Activated T-cell treated with anti-CD3 and anti-CD28 coated beads, Interleukin-2, amount 50 U/mL, for 4 hours (primary cell): Measurements from ENCODE around the gene COL4A1. TPM values are rescaled to one million over a fixed set of nuclear protein-coding genes. Genes with fewer than 3 reads are reported as not detected.

Source experiments
- ATAC-seq, 2 donors: fragments of 200-7000 bp; cut with Tn5 transposase; one replicate each; pipeline ENCODE4 v1.10.0; 2021
- DNase-seq: peaks from one replicate; pipeline ENCODE4 v3.0.0-alpha.2; 2020
- H3K27me3 Mint-ChIP-seq: one replicate; pipeline ENCODE4 v1.8.0; 2021; ENCODE audit warnings: low read depth, mixed read lengths
- H3K36me3 Mint-ChIP-seq: one replicate; pipeline ENCODE4 v1.8.0; 2022; ENCODE audit warnings: mixed read lengths; ENCODE audit not compliant: insufficient read depth
- H3K4me1 Mint-ChIP-seq: one replicate; pipeline ENCODE4 v1.8.0; 2021; ENCODE audit warnings: low read depth, mixed read lengths
- H3K4me3 Mint-ChIP-seq: one replicate; pipeline ENCODE4 v1.8.0; 2021; ENCODE audit warnings: mild to moderate bottlenecking, moderate library complexity, mixed read lengths
- H3K9me3 Mint-ChIP-seq: one replicate; pipeline ENCODE4 v1.8.0; 2021; ENCODE audit warnings: mixed read lengths
- total RNA-seq, 3 donors: library from RNA; stranded (reverse); gene quantifications; one replicate each; pipeline ENCODE4 v1.2.1, GENCODE V29; 2021

The COL4A1 gene
- total RNA-seq, 3 donors from 2014 or later = 0.42 to 0.66 (median 0.54) TPM

DNA sequence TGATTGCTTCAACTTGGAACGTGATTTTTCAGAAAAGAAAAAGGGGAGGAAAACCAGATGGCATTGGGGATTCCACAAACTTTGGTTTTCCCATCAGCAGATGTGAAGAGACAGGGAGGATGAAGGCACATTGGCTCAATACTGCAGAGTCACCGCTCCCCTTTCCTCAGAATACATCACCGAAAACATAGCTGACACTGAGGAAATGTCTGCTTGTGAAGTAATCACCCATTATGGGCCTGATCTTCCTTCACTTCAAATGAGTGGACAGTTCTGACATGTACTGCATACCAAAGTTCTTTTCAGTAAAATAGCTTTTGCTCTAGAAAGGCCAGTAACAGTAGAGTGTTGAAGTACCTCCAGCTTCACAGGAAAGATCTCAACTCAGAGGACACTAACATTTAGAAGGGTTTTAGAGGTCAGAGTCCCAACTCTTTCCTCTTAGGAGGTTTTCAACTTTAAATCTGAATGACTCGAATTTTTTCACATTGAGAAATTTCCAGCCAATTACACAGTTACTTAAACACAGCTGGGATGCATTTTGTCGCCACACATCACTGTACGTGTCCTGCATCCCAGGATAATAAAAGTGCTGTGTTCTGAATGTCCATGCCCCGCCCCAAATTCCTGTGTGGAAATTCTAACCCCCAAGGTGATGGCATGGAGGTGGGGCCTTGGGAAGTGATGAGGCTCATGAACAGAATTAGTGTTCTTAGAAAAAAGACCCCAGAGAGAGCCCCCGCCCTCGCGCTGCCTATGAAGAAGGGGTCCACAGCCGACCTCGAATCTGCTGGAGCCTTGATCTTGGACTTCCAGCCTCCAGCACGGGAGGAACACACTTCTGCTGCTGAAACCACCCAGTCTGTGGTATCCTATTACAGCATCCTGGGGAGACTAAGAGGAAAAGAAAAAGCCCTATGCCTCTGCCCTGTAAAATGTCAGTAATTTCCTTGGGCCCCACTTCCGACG lies 77.7 kb downstream of the COL4A1 start:
- no peak overlapping the region for H3K4me3 Mint-ChIP-seq
- no peak for DNase-seq
- no peaks in the 10 kb centered on the region for H3K36me3 Mint-ChIP-seq
- H3K9me3 Mint-ChIP-seq = no peaks in the 10 kb centered on the region
- peaks cover 20% of the 10 kb centered on the region for H3K27me3 Mint-ChIP-seq
- ATAC-seq = no peak
- H3K4me1 Mint-ChIP-seq = no peaks in the 10 kb centered on the region

- ATAC-seq (no peak), DNase-seq (no peak)
- Mint-ChIP-seq H3K4me3 (no peak overlapping the region), H3K9me3 (no peaks in the 10 kb centered on the region), H3K36me3 (no peaks in the 10 kb centered on the region), H3K27me3 (peaks cover 10% of the 10 kb centered on the region), H3K4me1 (no peaks in the 10 kb centered on the region)
Measured at GRCh38 chr13:110227864-110228643, 78.9 kb downstream of the COL4A1 start.

GRCh38 chr13:110227416-110227815 lies 79.5 kb downstream of the COL4A1 start:
- DNase-seq (no peak), ATAC-seq (no peak)
- Mint-ChIP-seq H3K4me3 (no peak overlapping the region), H3K4me1 (no peaks in the 10 kb centered on the region), H3K9me3 (no peaks in the 10 kb centered on the region), H3K27me3 (peaks cover 9% of the 10 kb centered on the region), H3K36me3 (no peaks in the 10 kb centered on the region)

DNA sequence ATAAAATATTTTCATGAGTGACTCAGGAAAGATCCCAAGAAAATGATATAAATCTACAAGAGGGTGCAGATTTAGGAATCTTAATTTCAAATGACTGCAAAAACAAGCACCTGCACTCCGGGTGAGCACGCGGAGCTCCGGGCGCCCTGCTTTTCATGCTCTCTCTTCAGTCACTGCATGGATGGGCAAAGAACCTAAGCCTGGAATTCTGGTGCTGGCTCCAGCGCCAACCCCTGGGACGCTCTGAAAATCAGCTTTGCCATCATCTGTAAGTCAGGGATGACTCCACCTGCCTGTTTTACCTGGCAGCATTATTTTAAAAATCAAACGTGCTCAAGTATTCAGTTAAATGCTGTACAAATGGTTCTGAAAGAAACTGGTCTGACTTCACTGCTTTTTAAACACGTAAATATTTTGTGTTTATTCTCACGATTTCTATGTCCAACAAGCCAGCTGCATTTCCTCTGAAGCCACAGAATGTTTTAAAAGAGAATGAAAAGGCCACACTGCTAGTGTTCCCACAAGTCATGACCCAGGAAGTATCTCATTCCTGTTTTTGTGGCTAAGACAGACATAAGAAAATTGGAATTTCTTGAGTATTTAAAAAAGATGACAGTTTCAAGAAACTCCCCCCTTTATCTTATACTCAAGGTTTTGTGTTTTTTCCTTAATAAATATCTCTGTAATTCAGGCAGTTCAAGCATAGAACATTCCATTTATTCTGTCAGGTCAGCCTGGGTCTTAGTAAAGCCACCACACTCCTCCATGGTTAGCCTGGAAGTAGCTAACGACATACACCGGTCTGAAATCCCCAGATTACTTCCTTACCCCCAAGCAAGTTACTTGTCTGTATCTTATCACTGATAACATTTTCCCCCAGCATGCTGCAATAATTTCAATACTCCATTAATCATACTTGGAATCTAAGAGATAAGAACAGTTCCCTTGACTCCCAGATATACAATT lies 81.1 kb downstream of the COL4A1 start:
- H3K4me3 Mint-ChIP-seq = no peak overlapping the region
- H3K27me3 Mint-ChIP-seq = peaks cover 6% of the 10 kb centered on the region
- no peaks in the 10 kb centered on the region for H3K9me3 Mint-ChIP-seq
- ATAC-seq (no peak), DNase-seq (no peak)
- H3K36me3 Mint-ChIP-seq = no peaks in the 10 kb centered on the region
- H3K4me1 Mint-ChIP-seq = no peaks in the 10 kb centered on the region

GRCh38 chr13:110225003-110225402 lies 82.0 kb downstream of the COL4A1 start:
- no peaks in the 10 kb centered on the region for H3K36me3 Mint-ChIP-seq
- H3K27me3 Mint-ChIP-seq = peaks cover 4% of the 10 kb centered on the region
- no peaks in the 10 kb centered on the region for H3K4me1 Mint-ChIP-seq
- no peak overlapping the region for H3K4me3 Mint-ChIP-seq
- ATAC-seq (no peak), DNase-seq (no peak)
- H3K9me3 Mint-ChIP-seq = no peaks in the 10 kb centered on the region

- ATAC-seq (no peak), DNase-seq (no peak)
- Mint-ChIP-seq H3K36me3 (no peaks in the 10 kb centered on the region), H3K9me3 (no peaks in the 10 kb centered on the region), H3K4me1 (no peaks in the 10 kb centered on the region), H3K4me3 (no peak overlapping the region), H3K27me3 (peaks cover 1% of the 10 kb centered on the region)
Measured at GRCh38 chr13:110224519-110224918, 82.4 kb downstream of the COL4A1 start.

- Mint-ChIP-seq H3K27me3 (peaks cover 1% of the 10 kb centered on the region), H3K9me3 (no peaks in the 10 kb centered on the region), H3K4me3 (no peak overlapping the region), H3K36me3 (no peaks in the 10 kb centered on the region), H3K4me1 (no peaks in the 10 kb centered on the region)
- ATAC-seq (no peak), DNase-seq (no peak)
Measured at GRCh38 chr13:110221406-110222117, 85.4 kb downstream of the COL4A1 start.

DNA sequence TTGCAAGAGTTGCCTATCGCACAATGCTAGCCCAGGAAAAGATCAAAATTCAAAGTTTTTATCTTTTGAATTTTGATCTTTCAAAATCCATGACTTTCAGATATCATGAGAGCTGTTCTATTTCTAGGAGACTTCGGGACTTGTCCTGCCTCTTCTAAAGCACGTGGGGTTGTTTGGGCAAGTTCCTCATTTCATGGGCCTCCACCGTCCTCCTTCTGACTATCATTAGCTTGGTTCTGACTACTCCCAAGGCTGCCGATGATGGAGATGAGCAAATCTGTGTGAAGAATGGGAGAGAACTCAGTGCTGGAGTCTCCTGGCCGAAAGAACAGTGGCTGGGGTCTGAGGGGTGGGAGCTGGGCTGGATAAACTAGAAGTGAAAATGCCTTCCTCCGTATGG lies 86.5 kb downstream of the COL4A1 start:
- H3K36me3 Mint-ChIP-seq = no peaks in the 10 kb centered on the region
- no peak overlapping the region for H3K4me3 Mint-ChIP-seq
- ATAC-seq (no peak), DNase-seq (no peak)
- no peaks in the 10 kb centered on the region for H3K9me3 Mint-ChIP-seq
- H3K4me1 Mint-ChIP-seq = no peaks in the 10 kb centered on the region
- peaks cover 1% of the 10 kb centered on the region for H3K27me3 Mint-ChIP-seq

- Mint-ChIP-seq H3K27me3 (peaks cover 1% of the 10 kb centered on the region), H3K9me3 (no peaks in the 10 kb centered on the region), H3K4me1 (no peaks in the 10 kb centered on the region), H3K36me3 (no peaks in the 10 kb centered on the region), H3K4me3 (no peak overlapping the region)
- no peak for DNase-seq
- no peak for ATAC-seq
Measured at GRCh38 chr13:110218581-110219201, 88.3 kb downstream of the COL4A1 start.

GRCh38 chr13:110217811-110218210 lies 89.1 kb downstream of the COL4A1 start:
- Mint-ChIP-seq H3K27me3 (peaks cover 1% of the 10 kb centered on the region), H3K4me3 (no peak overlapping the region), H3K4me1 (no peaks in the 10 kb centered on the region), H3K9me3 (no peaks in the 10 kb centered on the region), H3K36me3 (no peaks in the 10 kb centered on the region)
- no peak for ATAC-seq
- DNase-seq = no peak

GRCh38 chr13:110217085-110217484 lies 89.9 kb downstream of the COL4A1 start:
- DNase-seq (no peak), ATAC-seq (no peak)
- Mint-ChIP-seq H3K9me3 (no peaks in the 10 kb centered on the region), H3K4me3 (no peak overlapping the region), H3K36me3 (no peaks in the 10 kb centered on the region), H3K4me1 (no peaks in the 10 kb centered on the region), H3K27me3 (peaks cover 1% of the 10 kb centered on the region)

DNA sequence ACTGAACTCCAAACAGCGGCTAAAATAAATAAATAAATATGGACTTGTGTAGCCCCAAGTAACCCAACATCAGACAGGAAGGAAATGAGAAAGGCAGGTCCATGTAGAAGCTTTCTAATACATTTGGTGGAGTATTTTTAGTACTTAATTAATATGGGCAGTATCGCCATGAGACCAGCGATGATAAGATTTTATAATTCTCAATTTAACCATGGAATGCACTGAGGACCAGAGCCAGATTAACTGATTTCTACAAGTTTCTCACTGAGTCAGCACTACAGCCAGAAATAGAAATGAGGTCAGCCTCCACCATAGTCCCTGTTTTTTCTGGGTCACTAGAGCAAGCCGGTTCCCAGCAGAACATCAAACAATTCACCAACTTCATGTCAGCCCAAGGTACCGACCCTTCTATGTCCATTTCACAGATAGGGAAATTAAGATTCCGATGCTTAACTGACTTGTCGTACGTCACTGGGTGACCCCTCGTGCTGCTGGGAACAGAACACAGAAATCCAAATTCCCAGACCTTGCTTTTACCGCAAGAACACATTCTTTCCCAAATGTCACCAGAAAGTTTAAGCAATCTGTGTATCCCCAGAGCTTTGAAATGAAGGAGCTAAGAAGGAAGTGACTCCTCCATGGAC lies 90.4 kb downstream of the COL4A1 start:
- Mint-ChIP-seq H3K9me3 (no peaks in the 10 kb centered on the region), H3K4me3 (no peak overlapping the region)
- ATAC-seq = no peak

GRCh38 chr13:110216006-110216397 lies 91.0 kb downstream of the COL4A1 start:
- Mint-ChIP-seq H3K9me3 (no peaks in the 10 kb centered on the region), H3K4me3 (no peak overlapping the region), H3K4me1 (no peaks in the 10 kb centered on the region), H3K27me3 (peaks cover 2% of the 10 kb centered on the region), H3K36me3 (no peaks in the 10 kb centered on the region)
- no peak for DNase-seq
- ATAC-seq = no peak

More for the DNA sequence above, 90.4 kb downstream of the COL4A1 start:
- no peaks in the 10 kb centered on the region for H3K36me3 Mint-ChIP-seq
- peaks cover 1% of the 10 kb centered on the region for H3K27me3 Mint-ChIP-seq
- no peak for DNase-seq
- H3K4me1 Mint-ChIP-seq = no peaks in the 10 kb centered on the region
